ENCODE data around the gene DDX50.
"Not testable (repeated sequence)": the region's sequence is repeated elsewhere in the genome, so short reads cannot be mapped to it uniquely, and the experiment has no call there.

DNA sequence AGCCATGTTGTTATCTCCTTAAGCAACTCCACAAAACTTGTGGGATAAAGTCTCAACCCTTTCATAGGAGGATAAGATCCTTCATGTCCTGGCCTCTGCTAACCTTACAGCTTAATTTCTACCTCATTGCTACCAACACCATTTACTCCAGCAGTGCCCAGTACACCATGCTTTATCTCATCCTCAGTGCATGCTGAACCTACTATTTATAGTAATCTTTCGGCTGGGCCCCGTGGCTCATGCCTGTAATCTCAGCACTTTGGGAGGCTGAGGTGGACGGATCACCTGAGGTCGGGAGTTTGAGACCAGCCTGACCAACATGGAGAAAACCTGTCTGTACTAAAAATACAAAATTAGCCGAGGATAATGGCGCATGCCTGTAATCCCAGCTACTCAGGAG is 78.6 kb downstream of the DDX50 start:
- TF ChIP-seq, protein P1, sequence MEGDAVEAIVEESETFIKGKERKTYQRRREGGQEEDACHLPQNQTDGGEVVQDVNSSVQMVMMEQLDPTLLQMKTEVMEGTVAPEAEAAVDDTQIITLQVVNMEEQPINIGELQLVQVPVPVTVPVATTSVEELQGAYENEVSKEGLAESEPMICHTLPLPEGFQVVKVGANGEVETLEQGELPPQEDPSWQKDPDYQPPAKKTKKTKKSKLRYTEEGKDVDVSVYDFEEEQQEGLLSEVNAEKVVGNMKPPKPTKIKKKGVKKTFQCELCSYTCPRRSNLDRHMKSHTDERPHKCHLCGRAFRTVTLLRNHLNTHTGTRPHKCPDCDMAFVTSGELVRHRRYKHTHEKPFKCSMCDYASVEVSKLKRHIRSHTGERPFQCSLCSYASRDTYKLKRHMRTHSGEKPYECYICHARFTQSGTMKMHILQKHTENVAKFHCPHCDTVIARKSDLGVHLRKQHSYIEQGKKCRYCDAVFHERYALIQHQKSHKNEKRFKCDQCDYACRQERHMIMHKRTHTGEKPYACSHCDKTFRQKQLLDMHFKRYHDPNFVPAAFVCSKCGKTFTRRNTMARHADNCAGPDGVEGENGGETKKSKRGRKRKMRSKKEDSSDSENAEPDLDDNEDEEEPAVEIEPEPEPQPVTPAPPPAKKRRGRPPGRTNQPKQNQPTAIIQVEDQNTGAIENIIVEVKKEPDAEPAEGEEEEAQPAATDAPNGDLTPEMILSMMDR (IDR thresholded peaks at IDR 0.05) = not testable (repeated sequence)
- TF ChIP-seq POLR2A (IDR thresholded peaks at IDR 0.05) = not testable (repeated sequence)

Data from heart left ventricle (tissue), 13 donors.